Panc1 (cell line): ENCODE measurements around the gene PLK5.

Experiments used
- CTCF ChIP-seq: fragments of 450-650 bp; IDR thresholded peaks from 2 replicates; pipeline ENCODE4 v1.5.1; 2017; ENCODE audit warnings: mild to moderate bottlenecking
- POLR2AphosphoS5 ChIP-seq: IDR thresholded peaks from 2 replicates; pipeline ENCODE4 v1.6.1; 2012; ENCODE audit warnings: mild to moderate bottlenecking, low read depth, low read length, moderate library complexity
- REST ChIP-seq, 2 experiments: IDR thresholded peaks; 2 replicates each; pipeline ENCODE4 v1.6.1; 2011 to 2012; ENCODE audit warnings: low read depth in 2 of 2, control low read depth in 1 of 2, low read length in 1 of 2, mild to moderate bottlenecking in 1 of 2, moderate library complexity in 1 of 2; ENCODE audit not compliant: insufficient read depth in 1 of 2

- TF ChIP-seq CTCF = no peak
- no peak for TF ChIP-seq POLR2AphosphoS5
- TF ChIP-seq REST (IDR thresholded peaks at IDR 0.05; ENCODE audit: insufficient read depth in 1 of 2, low read depth in 2 of 2, low read length in 1 of 2) = no peak
Observed at GRCh38 chr19:1554968-1555367, 31.1 kb downstream of the PLK5 start.
